Measurements from ENCODE around the gene FBXL19. TPM values are rescaled to one million over a fixed set of nuclear protein-coding genes. Genes with fewer than 3 reads are reported as not detected.
A peak's percentile ranks its signal among the peaks of the same experiment; 100 is the strongest.

FBXL19 gene
- polyA plus RNA-seq, 3 donors, result 0.14 to 7.6 TPM; not detected in 1

DNA sequence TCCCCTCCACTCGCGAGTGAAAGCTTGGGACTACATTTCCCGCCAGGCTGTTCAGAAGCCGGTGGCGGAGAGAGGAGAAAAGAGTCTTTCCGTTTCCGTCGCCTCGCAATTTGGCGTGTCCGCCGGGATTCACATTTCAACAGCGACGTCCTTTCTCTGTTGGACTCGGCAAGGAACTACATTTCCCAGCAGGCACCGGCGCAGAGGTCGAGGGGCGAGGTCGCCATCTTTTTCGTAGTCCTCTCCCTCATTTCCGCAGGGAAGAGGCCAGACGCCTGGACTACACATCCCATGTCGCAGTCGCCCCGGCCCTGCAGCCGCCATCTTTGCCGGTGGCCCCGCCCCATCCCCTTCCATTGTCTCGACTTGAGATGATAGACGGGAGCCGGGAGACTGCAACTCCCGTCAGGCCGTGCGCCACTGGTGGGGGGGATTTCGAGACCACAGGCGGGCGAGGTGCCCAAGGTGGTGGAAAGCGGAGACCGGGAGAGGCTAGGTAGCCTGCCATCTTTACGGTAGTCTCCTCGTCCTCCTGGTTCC, 882 bp upstream of the FBXL19 start:
- Histone ChIP-seq H4K20me1 (ENCODE audit: insufficient read depth, low read length) (no peaks in the 10 kb centered on the region), H3K27ac (ENCODE audit: low read depth in 1 of 2, low read length in 2 of 2) (peak overlapping the region; percentile 93 to 94), H3K4me2 (replicated peaks; ENCODE audit: extremely low read depth, low read length, poor library complexity, severe bottlenecking) (peak overlapping the region; percentile 80), H3K9me3 (replicated peaks in 1 of 2; ENCODE audit: control insufficient read depth in 1 of 2, insufficient read depth in 1 of 2, low read length in 2 of 2) (peaks cover 0 to 5% of the 10 kb centered on the region in 2 donors), H3K4me3 (replicated peaks in 1 of 3; ENCODE audit: low read depth in 2 of 3, low read length in 3 of 3) (peak overlapping the region; percentile 60 to 85 (median 74)), H2AFZ (ENCODE audit: insufficient read depth, low read depth, low read length, poor library complexity, severe bottlenecking) (peak overlapping the region; percentile 83), H3K9ac (ENCODE audit: insufficient read depth, low read length, poor library complexity, severe bottlenecking) (peak overlapping the region; percentile 77), H3K79me2 (ENCODE audit: insufficient read depth, low read length) (no peaks in the 10 kb centered on the region), H3K4me1 (ENCODE audit: control insufficient read depth in 1 of 2, insufficient read depth in 2 of 2, low read length in 2 of 2) (peaks cover 12 to 25% of the 10 kb centered on the region in 2 donors), H3K27me3 (ENCODE audit: control insufficient read depth in 2 of 2, insufficient read depth in 2 of 2, low read length in 2 of 2) (no peaks in the 10 kb centered on the region), H3K36me3 (replicated peaks in 1 of 2; ENCODE audit: control insufficient read depth in 1 of 2, insufficient read depth in 2 of 2, low read length in 2 of 2) (peaks cover 8 to 15% of the 10 kb centered on the region in 2 donors)
- H3K27me3 Mint-ChIP-seq (ENCODE audit: low read depth in 3 of 3), result no peaks in the 10 kb centered on the region
- TF ChIP-seq, protein P1, sequence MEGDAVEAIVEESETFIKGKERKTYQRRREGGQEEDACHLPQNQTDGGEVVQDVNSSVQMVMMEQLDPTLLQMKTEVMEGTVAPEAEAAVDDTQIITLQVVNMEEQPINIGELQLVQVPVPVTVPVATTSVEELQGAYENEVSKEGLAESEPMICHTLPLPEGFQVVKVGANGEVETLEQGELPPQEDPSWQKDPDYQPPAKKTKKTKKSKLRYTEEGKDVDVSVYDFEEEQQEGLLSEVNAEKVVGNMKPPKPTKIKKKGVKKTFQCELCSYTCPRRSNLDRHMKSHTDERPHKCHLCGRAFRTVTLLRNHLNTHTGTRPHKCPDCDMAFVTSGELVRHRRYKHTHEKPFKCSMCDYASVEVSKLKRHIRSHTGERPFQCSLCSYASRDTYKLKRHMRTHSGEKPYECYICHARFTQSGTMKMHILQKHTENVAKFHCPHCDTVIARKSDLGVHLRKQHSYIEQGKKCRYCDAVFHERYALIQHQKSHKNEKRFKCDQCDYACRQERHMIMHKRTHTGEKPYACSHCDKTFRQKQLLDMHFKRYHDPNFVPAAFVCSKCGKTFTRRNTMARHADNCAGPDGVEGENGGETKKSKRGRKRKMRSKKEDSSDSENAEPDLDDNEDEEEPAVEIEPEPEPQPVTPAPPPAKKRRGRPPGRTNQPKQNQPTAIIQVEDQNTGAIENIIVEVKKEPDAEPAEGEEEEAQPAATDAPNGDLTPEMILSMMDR (IDR thresholded peaks at IDR 0.05), result no peak
- H3K27ac Mint-ChIP-seq, result peak overlapping the region; percentile 100
- DNase-seq, result peak; percentile 99
- H3K4me1 Mint-ChIP-seq, result peaks cover 29% of the 10 kb centered on the region
- intact Hi-C loops (cut with micrococcal nuclease), result loop anchor here (2.0 to 10.0 kb wide), 5 partner anchors 26 to 268 kb away; partner anchors contain the start of genes CTF1 (in 2 of the 2), CFAP119 (in 1 of the 2), FBRS (in 1 of the 2) and PRR14 (in 1 of the 2)
- H3K9me3 Mint-ChIP-seq, result peaks cover 4 to 9% (median 6%) of the 10 kb centered on the region in 7 donors
- H3K36me3 Mint-ChIP-seq, result peaks cover 12 to 15% of the 10 kb centered on the region in 2 donors
- H3K4me3 Mint-ChIP-seq, result peak overlapping the region; percentile 94 to 100
- under 1% methylated on average over 27 of the region's 42 CpGs for WGBS (ENCODE audit: insufficient coverage)

GRCh38 chr16:30922960-30923535, 324 bp upstream of the FBXL19 start:
- H3K36me3 ChIP-seq (replicated peaks in 1 of 2; ENCODE audit: control insufficient read depth in 1 of 2, insufficient read depth in 2 of 2, low read length in 2 of 2), result peaks cover 8 to 15% of the 10 kb centered on the region in 2 donors
- WGBS (ENCODE audit: insufficient coverage), result 0% methylated on average over 22 of the region's 33 CpGs
- H3K79me2 ChIP-seq (ENCODE audit: insufficient read depth, low read length), result no peaks in the 10 kb centered on the region
- peak overlapping the region; percentile 77 for H2AFZ ChIP-seq (ENCODE audit: insufficient read depth, low read depth, low read length, poor library complexity, severe bottlenecking)
- intact Hi-C loops (cut with micrococcal nuclease), result loop anchor here (2.0 to 10.0 kb wide), 5 partner anchors 26 to 268 kb away; partner anchors contain the start of genes CTF1 (in 2 of the 2), CFAP119 (in 1 of the 2), FBRS (in 1 of the 2) and PRR14 (in 1 of the 2)
- Mint-ChIP-seq H3K27me3 (ENCODE audit: low read depth in 3 of 3) (no peaks in the 10 kb centered on the region), H3K36me3 (peaks cover 12 to 18% of the 10 kb centered on the region in 2 donors), H3K27ac (peak overlapping the region; percentile 100), H3K4me3 (peak overlapping the region; percentile 94 to 100), H3K9me3 (peaks cover 4 to 9% (median 6%) of the 10 kb centered on the region in 7 donors), H3K4me1 (peaks cover 29% of the 10 kb centered on the region)
- H3K9ac ChIP-seq (ENCODE audit: insufficient read depth, low read length, poor library complexity, severe bottlenecking), result peak overlapping the region; percentile 77
- H3K27me3 ChIP-seq (ENCODE audit: control insufficient read depth in 2 of 2, insufficient read depth in 2 of 2, low read length in 2 of 2), result no peaks in the 10 kb centered on the region
- H3K4me3 ChIP-seq (replicated peaks in 1 of 3; ENCODE audit: low read depth in 2 of 3, low read length in 3 of 3), result peak overlapping the region; percentile 60 to 85 (median 74)
- H4K20me1 ChIP-seq (ENCODE audit: insufficient read depth, low read length), result no peaks in the 10 kb centered on the region
- H3K27ac ChIP-seq (ENCODE audit: low read depth in 1 of 2, low read length in 2 of 2), result peak overlapping the region; percentile 93 to 94
- DNase-seq, result peak; percentile 97 to 99 (median 98)
- H3K9me3 ChIP-seq (replicated peaks in 1 of 2; ENCODE audit: control insufficient read depth in 1 of 2, insufficient read depth in 1 of 2, low read length in 2 of 2), result peaks cover 0 to 5% of the 10 kb centered on the region in 2 donors
- H3K4me1 ChIP-seq (ENCODE audit: control insufficient read depth in 1 of 2, insufficient read depth in 2 of 2, low read length in 2 of 2), result peaks cover 12 to 25% of the 10 kb centered on the region in 2 donors
- TF ChIP-seq, protein P1 (IDR thresholded peaks at IDR 0.05), result no peak
- peak overlapping the region; percentile 80 for H3K4me2 ChIP-seq (replicated peaks; ENCODE audit: extremely low read depth, low read length, poor library complexity, severe bottlenecking)
